NCI-H748 (cell line): ENCODE measurements around the gene PLIN4.

Source experiments
- DNase-seq: peaks from one replicate; lab custom pipeline; 2025; ENCODE audit not compliant: unreplicated experiment; lab: John Stamatoyannopoulos, UW

Gene PLIN4

GRCh38 chr19:4456843-4457653 lies 61.2 kb downstream of the PLIN4 start:
- DNase-seq: peak; percentile 73

DNA sequence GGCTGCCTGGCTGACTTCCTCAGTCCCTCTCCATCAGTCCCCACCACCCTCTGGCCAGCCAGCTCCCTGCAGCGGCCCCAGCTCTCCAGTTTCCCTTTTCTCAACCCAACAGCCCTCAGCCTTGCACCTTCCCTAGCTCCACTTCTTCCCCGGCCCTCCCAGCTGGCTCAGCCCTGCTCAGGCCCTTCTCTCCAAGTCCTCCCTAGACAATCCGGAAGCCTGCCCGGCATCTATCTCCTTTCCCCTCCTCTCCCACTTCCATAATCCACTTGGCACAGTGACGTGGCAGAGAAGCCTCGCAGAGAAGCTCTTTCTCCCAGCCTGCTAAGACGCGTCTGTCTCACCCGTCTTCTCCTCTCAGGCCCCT lies 61.8 kb downstream of the PLIN4 start:
- peak; percentile 36 for DNase-seq

DNA sequence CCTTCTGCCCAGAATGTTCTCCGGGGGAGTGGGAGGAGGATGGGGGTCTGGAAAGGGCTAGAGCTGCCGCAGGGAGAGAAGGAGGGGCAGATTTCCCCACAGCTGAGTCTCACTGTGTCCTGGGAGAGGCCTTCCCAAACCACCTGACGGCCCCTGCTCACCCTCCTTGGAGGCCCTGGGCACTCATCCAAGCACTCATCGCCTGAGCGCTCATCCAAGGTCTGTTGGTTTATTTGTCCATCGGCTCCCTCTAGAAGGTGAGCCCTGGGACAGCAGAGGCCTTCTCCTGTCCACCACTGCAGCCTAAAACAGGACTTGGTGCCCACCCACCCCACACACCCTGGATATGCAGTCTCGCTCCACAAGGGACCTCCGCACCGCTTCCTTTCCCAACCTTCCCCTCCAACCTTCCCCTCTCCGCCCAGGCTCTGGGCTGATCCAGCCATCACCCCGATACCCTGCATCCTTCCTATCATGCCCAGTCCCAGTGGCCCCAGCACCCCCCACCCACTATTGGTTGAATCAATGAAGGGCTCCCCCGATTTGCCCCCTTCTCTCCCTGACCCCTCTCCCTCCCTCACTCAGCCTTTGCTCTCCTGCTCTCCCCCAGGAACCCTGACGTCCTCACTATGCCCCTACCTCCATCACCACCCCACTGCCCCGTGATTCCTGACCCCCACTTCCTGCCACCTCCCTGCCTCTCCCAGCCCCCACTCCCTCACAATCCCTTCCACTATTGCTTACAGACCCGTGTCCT lies 62.4 kb downstream of the PLIN4 start:
- no peak for DNase-seq

DNA sequence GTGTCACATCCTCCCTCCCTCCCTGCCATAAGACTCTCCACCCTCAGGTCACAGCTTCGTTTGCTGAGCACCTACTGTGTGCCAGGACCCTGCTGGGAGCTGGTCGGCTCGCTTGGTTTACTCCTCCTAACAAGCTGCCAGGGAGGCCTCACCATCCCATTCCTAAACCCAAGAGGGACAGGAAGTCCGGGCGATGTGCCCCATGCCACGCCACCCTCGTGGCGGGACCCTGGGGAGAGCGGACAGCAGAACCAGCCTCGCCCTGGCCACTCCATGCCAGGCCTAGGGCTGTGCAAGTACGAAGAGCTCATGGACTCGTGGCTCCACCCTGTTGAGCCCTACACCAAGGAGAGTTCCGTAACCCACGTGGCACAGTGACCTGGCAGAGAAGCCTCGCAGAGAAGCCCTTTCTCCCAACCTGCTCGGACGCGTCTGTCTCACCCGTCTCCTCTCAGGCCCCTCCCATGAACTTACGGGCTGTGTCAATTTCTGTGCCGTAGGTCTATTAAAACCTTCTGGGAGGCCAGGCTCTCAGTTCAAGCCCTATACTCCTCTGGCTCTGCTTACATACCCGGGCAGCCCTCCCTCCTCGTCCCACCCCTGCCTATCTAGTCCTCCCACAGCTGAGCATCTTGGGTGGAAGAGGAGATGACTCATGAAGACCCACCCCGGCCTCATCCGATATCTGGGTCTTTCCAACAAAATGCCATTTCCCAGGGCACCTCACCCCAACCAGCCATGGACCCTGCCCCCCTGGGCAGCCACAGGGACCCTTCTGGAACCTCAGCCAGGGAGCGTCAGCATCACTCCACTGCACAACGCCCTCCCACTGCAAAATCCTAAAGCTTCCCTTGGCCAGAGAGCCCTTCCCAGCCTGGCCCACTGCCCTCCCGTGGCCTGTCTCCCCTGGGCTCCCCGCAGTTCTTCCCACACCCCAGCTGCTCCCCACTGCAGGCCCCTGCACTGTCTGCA lies 63.3 kb downstream of the PLIN4 start:
- DNase-seq: no peak

- no peak for DNase-seq
Observed at GRCh38 chr19:4453232-4454179, 64.8 kb downstream of the PLIN4 start.

DNA sequence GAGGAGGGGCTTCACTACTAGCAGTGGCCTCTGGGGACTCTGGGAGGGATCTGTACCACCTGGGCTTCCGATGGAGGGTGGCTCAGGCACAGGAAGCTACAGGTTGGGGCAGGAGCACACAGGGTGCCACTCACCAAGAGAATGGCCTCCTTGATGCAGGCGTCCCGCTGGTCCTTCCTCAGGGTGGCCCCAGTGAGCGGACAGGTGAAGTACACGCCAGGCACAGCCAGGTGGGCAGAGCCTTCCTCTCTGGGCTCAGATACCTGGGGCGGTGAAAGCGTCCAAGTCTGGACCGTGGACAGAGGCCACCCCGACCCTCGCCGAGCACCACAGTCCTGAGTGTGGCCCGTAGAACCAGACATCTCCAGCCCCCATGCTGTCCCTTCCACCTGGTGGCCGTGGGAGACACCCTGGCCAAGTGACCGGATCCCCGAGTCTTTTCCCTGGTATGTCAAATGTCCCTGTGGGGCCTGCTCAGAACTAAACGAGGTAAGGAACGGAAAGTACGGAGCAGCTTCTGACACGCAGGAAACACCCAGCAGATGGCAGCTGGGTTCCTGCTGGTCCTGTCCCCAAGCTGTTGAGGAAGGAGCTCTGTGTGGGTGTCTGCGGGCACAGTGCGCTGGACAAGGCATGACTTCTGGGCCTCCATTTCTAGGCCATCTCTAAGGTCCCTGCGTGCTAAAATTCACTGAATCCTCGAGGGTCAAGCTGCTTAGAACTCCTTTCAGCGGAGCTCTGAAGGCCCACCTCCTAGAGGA lies 65.9 kb downstream of the PLIN4 start:
- DNase-seq: no peak
